Stimulated activated CD8-positive, alpha-beta memory T cell treated with anti-CD3 and anti-CD28 coated beads, Interleukin-4, amount 100 ng/mL, for 4 hours (primary cell): Measurements from ENCODE around the gene PEX14.

Source experiments
- DNase-seq, 2 donors: peaks; one replicate each; pipeline ENCODE4 v3.0.0-alpha.2; 2020; ENCODE audit warnings: low read depth in 2 of 2, low spot score in 1 of 2

Gene PEX14

DNA sequence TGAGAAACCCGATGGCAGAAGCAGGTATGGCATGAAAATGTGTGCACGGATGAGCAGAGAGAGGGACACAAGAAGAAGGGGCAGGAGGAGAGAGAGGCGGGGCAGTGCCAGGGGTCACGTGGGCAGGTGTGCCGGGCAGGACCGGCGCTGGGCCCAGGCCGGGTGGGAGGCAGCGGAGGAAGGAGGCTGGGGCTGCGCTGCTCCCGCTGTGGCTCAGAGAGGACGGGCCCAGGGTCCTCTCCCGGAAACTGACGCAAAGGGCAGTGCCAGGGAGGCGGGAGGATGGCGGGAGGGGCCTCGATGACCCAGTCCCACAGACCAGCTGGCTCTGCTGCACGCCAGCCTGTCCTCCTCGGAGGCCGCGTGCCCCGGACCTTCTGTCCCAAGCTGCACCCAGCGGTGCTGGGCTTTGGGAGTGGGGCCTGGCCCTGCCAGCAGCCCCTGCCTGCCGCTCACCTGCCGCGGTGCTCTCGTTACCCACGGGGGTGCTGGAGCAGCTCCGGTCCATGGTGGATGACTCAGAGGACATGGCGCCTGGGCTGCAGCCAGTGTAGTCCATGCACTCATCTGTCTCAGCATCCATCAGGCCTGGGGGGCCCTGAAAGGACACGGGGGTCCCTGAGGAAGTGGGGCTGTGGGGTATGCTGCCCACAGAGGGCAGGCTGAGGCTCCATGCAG, 167.8 kb downstream of the PEX14 start:
- no peak for DNase-seq

DNA sequence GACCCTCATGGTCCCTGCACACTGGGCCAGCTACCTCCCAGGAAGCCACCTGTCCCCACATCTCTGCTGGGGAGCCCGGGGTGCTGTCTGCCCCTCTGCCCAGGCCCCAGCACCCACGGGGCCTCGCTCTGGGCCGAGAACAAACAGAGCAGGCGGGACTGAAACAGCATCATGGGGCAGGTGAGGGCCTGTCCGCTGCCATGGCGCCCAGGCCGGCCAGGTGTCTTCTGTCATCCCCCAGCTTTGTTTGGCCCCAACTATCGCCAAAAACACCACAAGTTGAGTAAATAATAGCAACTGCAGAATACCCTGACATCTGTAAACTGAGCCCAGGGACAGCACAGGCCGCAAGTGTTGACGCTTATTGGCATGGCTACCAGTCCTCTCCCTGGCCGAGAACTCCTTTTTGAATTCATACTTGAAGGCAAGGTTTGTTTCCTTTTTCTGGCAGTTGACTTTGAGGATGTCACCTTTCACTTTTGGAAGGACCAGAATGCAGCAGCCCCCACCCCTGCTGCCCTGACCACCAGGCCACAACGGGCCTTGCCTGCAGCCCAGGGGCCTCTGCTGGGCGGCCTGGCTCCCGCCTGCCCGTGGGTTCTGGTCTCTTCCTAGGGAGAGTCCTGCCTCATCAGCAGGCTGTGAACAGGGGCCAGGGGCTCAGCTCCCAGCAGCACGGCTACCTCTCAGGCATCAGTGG, 169.0 kb downstream of the PEX14 start:
- DNase-seq, result no peak

DNA sequence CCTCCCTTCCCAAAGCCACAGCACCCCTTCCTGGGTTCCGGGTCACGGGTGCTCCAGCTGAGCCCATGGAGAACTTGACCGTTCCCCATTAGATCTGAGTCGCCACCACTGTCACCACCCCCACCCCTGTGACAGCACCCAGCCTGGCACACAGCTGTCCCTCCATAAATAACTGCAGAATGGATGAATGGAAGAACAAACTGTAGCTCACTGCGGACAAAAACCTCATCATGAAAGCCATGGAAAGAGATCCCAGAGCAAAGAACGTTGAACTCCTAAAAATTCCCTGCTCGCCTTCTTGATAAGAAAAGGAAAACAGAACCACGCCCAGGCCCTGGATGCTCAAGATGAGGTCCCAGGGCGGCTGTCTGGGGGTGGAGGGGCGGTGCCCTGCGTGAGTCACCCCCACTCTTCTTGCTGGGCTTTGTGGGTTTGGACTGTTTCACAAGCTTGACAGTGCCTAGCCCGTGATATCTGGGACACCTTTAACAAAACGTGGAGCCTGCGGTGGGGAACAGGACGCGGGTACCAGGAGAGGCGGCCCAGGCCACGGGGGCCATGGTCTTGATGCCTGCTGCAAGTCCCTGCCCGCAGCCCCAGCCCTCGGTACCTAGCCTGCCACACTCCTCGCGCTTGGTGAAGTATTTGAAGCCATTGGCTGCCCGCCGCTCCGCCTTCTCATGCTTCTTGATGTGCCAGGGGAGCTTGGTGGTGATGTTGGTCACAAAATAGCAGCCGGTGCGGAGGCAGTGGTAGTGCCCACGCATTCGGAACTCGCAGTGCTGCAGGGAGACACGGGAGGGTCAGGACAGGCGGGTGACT, 169.8 kb downstream of the PEX14 start:
- no peak for DNase-seq

DNA sequence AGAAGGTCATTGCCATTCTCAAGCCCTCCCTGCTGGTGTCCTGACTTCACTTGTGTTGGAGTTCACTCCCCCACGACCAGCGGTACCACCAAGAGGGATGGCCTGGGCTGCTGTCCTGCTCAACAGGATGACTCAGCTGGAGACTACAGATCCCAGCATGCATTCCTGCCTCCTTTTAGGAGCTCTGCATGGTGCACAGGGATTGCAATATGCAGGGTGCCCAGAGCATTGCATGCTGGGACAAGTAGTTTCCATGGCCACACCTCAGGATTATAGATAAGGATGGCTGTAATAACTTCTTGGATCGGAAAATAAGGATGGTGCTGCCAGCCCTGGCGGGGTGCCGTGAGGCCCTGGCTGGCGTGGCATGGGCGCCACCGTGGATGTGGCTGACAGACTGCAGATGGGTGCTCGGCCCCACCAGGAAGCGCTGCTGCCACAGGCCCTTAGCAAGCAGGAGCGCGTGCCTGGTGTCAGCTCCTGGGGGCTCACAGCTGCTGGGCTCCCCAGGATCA, 171.7 kb downstream of the PEX14 start:
- DNase-seq, result no peak

DNA sequence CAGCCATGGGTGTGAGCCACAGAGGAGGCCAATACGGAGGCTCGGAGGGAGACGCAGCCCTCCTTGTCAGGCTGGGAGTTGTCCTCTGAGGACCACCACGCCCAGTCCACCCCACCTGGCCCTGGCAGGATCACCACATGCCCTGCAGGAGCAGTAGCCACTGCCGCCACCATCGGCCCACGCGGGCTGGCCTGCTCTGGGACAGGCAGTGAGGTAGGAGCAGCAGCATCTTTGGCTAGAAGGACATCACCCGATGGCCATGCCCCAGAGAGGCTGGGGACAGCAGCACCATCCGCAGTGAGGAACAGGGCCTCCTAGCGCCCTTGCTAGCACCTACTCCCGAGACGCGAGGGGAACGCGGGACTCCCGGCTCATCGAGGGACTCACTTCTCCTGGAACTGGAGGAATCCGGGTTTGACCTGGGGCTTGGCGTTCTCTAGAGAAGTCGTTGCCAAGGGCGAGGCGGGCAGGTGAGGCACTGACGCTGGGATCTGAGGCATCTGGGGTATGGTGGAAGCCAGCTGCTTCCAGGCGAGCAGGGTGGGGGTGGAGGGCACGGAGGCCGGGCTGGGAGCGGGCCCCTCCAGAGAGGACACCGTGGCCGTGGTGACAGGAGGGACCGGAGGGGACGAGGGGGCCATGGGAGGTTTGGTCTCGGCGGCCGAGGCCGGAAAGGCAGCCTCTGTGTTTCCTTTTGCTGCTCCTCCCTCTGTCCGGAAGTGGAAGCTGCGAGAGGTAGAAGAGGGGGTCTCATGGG, 172.8 kb downstream of the PEX14 start:
- no peak for DNase-seq

DNA sequence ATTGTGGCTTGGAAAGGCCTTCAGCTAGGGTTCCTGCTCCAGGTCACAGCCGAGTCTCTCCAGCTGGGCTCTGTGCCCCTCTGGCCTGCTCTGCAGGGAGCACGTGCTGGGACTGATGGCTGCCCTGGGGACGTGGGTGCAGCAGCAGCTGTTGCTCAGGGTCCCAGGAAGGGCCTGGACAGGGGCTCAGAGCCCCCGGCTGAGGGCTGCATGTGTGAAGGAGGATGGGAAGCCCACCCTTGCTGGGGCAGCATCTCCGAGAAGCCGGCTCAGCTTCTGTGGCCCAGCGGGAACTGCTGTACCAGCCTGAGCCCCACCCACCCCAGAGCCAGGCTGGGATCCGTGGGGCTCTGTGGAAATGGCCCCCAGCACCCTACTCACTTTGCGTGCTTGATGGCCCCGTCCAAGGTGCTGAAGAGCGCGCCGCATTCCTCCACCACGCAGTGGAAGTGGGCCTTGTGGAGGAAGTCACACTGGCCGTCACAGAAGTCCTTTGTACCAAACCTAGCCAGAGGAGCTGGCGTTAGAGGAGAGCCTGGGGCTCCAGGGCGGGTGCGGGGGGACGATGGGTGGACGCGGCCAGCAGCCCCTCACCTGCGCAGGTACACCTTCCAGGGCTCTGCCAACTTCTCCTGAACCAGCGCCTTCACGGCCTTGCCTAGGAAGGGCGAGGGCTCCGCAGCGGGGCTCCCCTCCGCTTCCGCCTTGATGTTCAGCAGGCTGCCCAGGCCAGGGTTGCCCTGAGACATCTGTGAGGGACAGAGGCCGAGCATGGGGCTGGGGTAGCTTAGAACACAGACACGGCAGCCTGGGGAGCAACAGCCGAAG, 174.2 kb downstream of the PEX14 start:
- DNase-seq, result no peak

DNA sequence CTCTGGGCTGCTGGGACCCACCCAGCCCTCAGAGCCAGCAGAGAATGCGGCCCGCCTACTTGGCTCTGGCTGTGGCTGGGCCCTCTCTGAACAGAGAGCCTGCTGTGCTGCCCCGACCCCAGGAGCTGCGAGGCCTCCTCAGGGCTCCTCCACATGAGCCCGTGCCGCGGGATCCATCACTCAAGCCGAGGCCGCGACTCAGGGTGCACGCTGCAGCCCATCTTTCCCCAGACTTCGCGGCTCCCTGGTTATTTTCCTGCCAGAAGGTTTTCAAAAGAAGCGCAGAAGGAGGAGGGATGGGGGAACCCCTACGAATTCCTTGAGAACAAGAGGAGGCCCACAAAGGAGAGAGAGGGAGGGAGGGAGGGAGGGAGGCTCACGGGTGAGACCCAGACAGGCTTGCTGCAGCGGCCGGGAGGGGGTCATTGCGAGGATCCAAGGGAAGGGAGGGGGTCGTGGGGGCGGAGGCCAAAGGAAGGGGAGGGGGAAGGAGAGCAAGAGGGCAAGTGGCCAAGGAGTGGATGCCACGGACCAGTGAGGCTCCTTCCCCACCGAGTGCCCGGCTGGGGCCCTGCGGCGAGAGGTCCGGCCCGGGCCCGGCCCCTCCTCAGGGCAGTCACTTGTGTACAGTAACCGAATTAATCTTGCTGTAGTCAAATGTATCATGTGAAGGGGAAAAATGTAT, 174.9 kb downstream of the PEX14 start:
- no peak for DNase-seq

DNA sequence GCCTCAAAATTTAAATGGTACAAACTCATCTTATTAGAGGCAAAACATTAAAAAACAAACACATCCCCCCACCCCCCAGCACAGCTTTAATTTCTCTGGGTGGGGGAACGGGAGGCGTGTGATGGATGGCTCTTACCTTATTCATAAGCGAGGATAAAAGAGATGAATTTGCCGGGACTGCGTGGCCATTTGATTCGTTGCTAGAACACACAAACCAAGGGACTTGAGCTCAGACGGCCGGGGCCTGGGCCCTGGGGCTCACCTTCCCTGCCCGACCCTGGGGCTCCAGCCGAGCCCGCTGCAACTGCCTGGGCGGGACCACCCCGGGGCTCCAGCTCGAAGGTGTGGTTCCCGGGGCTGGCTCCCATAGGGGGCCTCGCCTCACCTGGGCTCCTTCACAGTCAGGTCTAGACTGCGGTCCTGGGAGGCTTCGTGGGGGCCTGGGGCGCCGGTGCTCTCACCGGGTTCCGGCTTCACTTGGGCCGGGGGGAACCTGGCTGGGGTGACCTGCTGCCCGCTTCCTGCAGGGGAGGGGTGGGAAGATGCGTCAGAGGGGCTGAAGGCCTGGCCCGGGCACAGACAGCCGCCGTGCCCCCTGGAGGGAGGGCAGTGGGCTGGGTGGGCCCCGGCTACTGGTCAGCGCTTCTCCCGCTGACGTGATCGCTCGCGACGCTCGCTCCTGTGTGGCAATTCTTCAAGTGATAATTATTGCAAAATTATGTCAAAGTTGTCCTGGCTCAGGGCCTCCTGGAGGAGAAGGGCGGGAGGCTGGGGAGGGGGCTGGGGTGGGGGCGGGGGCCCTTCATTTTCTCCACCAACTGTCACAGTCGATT, 176.0 kb downstream of the PEX14 start:
- DNase-seq, result no peak

DNA sequence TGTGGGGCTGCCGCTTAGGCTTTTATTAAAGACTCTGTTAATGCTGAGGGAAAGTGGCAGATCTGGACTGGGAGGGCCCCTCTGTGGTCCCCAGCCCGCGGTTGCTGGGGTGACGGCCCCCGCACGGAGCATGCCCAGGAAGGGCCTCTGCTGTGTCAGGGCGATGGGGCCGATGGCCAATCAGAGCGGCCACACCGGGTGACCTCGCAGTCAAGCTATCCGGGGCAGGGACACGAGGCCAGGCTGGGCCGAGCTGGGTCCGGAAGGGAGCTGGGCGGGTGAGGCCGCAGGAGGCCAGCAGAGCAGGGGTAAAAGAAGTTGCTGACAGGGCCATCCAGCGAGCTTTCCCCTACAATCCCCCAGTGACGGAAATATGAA, 176.6 kb downstream of the PEX14 start:
- DNase-seq, result no peak

DNA sequence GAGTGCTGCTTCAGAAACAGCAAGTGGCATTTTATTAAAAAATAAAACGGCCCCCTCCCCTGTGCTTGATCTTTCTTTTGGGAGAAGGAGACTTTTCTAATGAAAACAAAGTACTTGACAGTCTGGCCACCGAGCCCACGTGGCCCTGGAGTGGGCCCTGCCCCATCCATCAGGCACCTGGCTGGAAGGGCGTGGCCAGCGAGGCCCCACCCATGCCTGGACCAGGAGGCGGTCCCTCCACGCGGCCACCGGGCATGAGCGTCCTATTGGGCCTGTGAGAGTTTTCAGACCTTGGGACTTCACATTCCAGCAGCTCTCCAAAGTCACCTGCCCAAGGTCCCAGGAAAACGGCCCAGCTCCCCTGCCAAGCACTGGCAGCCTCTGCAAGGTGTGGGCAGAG, 177.0 kb downstream of the PEX14 start:
- DNase-seq, result no peak

DNA sequence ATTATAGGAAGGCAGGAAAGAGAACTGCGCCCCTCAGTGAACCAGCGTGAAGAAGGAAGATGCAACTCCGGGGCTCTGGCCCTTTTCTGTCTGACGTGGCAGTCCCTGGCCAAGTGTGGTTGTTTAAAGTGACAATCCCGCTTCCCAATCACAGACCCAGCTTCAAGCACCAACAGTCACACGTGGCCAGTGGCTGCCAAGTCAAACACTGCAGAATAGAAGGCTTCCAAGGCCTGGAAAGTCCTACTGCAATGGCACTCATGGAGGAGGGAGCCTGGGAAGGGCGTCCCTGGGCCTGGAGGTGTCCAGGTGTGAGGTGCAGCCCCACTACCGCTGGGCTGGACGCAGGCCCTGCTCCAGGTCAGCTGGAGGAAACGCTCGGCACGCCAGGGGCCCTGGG, 177.9 kb downstream of the PEX14 start:
- no peak for DNase-seq

DNA sequence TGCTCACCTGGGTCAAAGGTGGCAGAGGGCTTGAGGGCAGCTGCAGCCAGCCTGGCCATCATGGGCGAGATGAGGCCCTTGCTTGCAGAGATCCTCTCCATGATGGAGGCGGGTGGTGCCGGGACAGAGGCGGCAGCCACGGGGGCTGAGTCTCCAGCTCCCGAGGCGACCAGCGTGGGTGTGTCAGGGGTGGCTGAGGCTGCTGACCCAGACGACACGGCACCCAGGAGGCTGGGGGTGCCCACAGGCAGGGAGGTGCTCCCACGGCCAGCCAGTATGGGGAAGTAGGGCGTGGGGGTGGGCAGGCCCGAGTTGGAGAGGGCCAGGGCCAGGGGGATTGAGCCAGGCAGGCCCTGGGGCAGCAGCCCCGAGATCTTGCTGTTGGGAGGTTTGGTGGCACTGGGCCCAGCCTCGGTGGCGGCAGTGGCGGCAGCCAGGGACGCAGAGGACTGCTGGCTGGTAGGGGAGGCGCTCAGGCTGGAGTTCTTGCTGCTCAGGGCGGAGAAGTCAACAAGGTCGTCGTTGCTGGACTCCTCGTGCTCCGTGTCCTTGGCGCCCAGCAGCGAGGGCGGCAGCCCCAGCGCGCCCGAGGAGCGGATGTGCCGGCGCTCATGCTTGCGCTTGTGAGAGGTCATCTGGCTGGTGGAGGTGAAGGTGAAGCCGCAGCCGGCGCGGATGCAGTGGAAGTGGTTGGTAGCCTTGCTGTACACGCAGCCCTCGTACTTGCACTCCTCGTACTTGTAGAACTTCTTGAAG, 178.8 kb downstream of the PEX14 start:
- DNase-seq, result no peak

DNA sequence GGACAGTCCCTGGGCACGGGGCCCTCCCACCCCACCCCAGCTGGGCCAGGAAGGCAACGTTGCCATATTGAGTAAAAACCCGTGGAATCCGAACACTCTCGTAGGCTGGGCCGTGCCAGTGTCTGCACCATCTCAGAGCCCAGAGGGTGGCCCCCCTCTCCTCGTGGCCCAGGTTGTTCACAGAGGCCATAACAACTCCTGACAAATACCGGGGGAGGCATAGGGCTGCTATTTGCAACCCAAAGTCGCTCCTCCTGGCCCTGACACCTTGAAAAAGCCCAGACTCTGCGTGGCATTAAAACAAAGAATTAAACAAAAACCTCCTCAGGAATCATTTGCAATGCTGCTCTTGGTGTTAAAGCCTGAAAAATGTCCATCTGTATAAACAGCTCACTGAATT, 180.3 kb downstream of the PEX14 start:
- DNase-seq, result no peak

DNA sequence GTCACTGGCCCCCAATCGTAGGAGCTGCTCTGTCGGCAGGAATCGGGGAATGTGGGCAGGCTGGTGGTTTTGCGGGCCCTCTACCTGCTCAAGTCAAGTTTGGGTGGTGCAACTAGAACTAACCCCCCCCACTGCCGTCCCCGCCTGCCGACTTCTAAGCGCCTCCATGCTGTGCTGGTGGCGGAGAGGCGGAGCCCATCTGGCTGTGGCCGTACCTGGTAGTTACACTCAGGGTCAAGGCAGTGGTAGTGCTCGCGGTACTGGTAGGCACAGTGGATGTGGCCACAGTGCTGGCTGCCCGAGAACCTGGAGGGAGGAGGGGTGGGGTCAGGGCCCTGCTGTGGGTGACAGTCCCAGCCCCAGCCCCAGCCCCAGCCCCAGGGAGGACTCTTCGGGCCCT, 181.7 kb downstream of the PEX14 start:
- DNase-seq, result no peak

DNA sequence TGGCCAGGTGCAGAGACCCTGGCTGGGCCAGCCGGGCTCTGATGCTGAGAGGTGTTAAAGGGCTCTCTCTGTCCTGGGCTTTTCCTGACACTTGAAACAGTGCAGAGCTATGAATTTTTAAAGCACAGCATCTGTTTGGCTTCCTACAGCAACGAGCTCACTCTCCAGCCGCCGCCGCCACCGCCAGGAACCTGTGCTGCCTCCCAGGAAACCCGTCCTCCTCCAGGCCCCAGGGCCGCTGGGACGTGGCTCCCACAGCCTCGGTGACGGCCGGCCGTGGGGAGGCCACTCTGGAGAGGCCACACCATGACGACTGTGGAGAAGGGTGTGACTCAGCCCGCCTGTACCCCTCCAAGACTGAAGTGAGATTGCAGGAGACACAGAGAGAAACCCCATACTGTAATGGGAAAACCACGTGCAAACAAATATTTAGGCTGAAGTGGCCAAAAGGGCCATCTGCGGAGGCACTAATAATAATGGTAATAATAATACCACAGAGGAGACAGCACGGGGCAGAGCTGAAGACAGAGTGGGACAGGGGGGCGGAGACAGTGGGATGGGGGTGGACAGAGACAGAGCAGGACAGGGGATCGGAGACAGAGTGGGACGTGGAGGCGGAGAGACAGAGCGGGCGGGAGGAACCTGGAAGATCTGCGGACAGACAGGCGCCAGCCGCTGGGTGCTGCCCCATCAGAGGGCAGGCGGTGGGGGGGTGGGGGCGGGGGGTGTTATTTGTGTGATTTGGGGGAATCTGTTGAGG, 182.5 kb downstream of the PEX14 start:
- no peak for DNase-seq

DNA sequence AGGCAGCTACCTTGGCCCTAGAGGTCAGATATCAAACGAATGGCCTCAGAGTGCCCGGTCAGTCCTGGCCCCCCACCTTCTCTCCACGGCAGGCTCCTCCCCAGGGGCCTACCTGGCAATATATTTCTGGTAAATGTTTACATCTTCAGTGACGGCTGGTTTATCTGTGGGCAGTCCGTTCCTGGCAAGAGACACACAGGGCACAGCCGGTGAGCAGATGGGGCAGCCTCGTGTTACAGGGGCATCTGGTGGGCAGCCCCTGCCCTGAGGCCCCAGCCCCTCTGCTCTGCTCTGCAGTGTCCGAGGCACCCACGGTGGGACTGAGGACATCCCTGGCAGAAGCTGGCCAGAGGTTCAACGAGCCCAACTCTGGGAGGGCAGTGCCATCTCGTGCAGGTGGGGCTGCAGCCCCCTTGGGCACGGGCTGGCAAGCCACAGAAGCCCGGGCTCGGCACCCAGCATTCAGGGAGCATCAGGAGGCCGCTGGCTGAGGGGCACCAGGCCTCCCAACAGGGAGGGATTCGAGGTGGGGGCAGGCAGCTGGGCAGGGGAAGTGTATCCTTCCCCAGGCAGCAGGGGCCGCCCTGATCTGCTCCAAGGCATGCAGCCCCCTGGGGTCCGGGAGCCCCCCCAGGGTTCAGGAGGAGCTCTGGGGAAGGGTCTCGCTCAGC, 183.8 kb downstream of the PEX14 start:
- no peak for DNase-seq

DNA sequence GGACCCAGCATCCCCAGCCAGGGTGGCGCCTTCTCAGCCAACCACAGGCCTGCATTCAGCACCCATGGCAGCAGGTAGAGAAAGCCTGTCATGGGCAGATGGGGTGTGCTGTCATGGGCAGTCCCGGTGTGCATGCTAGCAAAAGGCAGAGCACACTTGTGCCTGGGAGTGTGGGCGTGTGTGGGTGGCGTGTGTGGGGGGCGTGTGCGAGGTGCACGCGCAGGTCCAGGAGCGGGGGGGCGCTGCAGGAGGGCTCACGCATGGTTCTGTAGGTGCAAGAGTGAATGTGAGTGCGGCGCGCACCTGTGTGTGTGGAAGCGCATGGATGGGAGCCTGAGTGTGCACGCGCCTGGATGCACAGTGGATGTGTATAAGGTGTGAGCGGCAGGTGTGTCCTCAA, 184.5 kb downstream of the PEX14 start:
- no peak for DNase-seq
